ENCODE results near the gene TRIM5.
"Not testable (repeated sequence)": the region's sequence is repeated elsewhere in the genome, so short reads cannot be mapped to it uniquely, and the experiment has no call there.

Gene TRIM5

GRCh38 chr11:5688482-5688881, 3.6 kb upstream of the TRIM5 start:
- DNase-seq: no peak

- DNase-seq: no peak
Observed at GRCh38 chr11:5686426-5686825, 1.6 kb upstream of the TRIM5 start.

DNA sequence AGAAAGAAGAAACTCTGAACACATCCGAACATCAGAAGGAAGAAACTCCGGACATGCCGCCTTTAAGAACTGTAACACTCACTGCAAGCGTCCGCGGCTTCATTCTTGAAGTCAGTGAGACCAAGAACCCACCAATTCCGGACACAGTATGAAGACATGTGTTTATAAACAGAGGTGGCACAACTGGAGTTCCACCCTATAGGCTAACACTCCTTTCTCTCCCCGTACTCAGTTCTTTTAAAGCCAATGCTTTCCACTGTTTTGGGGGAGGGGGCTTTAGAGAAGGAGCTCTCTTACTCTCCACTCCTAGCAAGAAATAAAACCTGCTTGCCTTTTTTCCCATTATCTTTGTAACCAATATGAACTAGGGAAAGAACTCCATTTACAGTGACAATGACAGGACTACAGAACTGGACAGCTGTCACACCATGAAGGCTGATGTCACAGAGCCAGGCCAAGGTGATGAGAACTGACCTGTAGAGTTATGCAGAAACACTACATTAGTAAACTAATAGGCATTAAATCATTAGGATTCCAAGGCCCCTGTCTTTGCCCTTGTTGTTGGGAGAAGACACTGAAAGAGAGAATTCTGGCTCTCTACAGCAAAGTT, 733 bp downstream of the TRIM5 start:
- DNase-seq: no peak

DNA sequence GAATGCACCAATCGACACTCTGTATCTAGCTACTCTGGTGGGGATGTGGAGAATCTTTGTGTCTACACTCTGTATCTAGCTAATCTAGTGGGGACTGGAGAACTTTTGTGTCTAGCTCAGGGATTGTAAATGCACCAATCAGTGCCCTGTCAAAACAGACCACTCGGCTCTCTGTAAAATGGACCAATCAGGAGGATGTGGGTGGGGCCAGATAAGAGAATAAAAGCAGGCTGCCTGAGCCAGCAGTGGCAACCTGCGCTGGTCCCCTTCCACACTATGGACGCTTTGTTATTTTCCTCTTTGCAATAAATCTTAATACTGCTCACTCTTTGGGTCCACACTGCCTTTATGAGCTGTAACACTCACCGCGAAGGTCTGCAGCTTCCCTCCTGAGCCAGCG, 1.3 kb downstream of the TRIM5 start:
- not testable (repeated sequence) for DNase-seq

DNA sequence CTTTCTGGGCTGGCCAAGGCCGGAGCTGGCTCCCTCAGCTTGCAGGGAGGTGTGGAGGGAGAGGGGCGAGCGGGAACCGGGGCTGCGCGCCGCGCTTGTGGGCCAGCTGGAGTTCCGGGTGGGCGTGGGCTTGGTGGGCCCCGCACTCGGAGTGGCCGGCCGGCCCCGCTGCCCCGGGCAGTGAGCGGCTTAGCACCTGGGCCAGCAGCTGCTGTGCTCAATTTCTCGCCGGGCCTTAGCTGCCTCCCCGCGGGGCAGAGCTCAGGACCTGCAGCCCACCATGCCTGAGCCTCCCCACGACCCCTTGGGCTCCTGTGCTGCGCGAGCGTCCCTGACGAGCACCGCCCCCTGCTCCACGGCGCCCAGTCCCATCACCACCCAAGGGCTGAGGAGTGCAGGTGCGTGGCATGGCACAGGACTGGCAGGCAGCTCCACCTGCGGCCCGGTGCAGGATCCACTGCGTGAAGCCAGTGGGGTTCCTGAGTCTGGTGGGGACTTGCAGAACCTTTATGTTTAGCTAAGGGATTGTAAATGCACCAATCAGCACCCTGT, 1.9 kb downstream of the TRIM5 start:
- DNase-seq: not testable (repeated sequence)

GRCh38 chr11:5679811-5680210, 5.1 kb downstream of the TRIM5 start:
- DNase-seq: no peak

- no peak for DNase-seq
Observed at GRCh38 chr11:5674391-5674790, 10.5 kb downstream of the TRIM5 start.

DNA sequence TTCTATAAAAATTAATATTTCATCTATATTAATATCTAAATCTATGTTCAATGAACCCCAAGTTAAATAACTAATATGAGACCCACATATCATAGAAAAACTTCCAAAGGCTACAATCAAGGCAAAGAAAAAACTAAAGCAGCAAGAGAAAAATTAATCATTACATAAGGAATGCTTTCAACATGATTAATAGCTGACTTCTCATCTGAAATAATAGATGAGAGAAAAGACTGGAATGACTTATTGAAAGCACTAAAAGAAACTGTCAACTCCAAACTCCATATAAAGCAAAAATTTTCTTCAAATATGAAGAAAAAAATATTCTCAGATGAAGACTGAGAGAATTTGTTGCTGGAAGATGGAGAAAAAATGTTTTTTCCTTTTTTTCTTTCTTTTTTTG, 13.0 kb downstream of the TRIM5 start:
- no peak for DNase-seq

GRCh38 chr11:5666402-5666793, 18.5 kb downstream of the TRIM5 start:
- no peak for DNase-seq

DNA sequence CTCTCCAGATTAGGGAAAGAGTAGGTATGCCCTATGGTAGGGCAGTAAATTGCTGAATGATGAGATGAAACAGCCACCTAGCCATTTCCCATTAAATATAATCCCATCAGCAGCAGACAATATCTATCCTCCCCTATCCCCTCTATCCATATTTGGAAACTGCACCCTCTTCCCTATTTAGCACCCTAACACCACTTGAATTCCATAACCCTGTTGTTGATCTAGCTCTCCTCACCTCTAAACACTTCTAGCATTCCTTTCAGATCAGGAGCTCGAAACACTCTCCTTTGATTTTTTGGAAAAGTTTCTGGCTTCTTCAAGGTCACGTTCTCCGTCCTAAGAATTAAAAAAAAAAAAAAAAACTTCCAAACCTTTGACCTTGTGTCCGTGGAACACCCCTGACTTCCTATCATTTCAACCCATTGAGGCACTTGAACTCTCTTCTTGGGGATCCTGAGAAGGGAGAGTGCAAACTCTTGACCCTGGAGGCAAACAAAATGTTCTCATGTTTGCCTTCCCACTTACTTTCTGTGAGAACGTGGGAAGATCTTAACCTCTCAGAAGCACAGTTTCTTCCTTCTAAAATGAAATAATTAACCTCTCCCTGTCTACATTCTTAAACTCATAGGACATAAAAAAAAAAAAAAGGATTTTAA, 19.0 kb downstream of the TRIM5 start:
- DNase-seq: no peak

- DNase-seq: no peak
Observed at GRCh38 chr11:5665051-5665570, 19.8 kb downstream of the TRIM5 start.

DNA sequence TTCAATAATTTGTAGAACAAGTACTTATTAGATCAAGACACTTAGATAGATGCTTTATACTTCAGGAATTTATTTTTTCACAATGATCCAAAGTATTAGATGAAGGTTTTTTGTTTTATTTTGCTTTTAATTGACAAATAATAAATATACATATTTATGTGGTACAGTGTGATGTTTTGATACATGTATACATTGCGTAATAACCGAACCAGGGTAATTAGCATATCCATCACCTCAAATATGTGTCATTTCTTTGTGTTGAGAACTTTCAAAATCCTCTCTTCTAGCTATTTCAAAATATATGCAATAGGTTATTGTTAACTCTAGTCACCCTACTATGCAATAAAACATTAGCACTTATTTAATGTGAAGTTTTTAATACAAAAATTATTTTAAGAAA, 21.4 kb downstream of the TRIM5 start:
- no peak for DNase-seq

DNA sequence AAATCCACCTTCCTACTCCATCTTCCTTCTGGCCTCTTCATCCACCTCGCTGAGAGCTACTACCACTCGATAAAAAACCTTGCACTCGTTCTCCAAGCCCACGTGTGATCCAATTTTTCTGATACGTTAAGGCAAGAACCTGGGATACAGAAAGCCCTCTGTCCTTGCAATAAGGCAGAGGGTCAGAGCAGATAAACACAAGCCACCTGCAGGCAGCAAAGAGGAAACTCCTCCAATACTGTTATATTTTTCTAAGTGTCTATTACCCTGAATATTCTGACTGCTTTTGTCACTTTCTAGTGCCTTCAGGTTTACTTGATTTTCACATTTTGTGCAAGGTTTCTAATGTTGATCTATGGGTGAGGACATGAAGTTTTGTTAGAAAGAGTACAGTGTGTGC, 26.6 kb downstream of the TRIM5 start:
- DNase-seq: no peak

GRCh38 chr11:5656956-5657355, 27.9 kb downstream of the TRIM5 start:
- not testable (repeated sequence) for DNase-seq

DNA sequence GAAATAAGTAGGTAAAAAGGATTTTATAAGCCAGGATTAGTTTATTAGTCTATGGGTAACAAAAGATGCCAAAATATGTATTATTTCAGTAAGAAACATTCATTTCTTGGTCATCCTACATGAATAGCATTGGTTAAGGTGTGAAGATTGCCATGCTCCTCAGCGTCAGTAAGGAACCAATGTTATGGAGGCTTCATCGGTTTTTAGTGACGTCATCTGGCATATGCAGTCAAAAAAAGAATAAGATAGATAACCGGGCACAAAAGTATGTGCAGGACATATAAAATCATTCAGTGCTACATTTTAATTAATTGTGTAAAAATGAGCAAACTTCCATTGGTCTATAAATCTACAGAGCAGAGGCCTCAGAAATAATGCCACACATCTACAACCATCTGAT, 29.4 kb downstream of the TRIM5 start:
- DNase-seq: no peak

DNA sequence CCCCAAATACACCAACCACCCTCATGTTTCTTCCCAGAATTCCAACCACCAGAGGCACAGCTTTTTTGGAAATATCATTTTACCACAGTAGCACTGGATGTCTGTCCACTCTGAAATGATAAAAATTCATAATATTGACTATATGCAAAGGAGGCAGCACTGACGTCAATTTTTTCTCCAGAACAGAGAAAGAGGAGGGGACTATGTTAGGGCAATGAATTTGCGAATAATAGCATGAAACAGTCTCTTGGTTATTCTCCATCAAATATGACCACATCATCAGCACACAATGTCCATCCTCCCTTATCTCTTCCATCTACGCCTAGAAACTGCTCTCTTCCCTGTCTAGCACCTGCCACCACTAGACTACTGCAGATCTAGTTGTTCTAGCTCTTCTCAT, 38.7 kb downstream of the TRIM5 start:
- no peak for DNase-seq

GRCh38 chr11:5643585-5643984, 41.3 kb downstream of the TRIM5 start:
- DNase-seq: no peak

- DNase-seq: no peak
Observed at GRCh38 chr11:5639953-5640352, 44.9 kb downstream of the TRIM5 start.

DNA sequence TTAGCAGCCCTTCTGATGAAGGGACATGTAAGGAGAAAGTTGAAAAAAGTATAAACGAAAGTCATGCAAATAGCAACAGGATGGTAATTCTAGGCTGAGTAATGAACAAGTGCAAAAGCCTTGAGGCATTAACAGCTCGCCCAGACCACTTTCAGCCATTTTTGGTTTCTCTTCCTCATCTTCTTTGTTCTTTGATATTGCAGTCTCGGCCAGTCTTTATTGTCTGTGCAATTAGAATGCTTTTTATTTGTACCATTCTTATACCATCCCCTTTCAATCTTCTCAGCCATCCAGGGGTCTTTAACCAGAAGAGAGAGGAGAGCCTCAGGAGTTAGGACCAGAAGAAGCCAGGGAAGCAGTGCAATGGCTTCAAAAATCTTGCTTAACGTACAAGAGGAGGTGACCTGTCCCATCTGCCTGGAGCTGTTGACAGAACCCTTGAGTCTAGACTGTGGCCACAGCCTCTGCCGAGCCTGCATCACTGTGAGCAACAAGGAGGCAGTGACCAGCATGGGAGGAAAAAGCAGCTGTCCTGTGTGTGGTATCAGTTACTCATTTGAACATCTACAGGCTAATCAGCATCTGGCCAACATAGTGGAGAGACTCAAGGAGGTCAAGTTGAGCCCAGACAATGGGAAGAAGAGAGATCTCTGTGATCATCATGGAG, 52.8 kb downstream of the TRIM5 start:
- DNase-seq: no peak

GRCh38 chr11:5631417-5631816, 53.5 kb downstream of the TRIM5 start:
- no peak for DNase-seq

DNA sequence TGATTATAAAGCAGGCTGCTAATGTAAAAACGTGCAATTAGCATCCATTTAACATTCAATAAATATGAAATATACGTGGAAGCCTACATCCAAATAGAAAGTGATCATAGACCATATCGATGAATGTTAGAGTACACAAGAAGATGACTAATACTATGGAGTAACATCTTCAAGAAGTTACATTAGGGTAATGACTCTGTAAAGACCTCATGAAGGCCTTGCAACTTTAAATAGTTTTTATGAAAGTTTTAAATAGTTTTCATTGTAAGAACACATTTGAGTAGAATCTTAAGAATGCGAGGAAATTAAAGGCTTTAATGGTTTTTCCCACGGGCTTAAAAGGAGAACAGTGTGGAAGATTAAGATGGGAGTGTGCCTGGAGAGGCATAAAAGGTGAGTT, 58.7 kb downstream of the TRIM5 start:
- no peak for DNase-seq

DNA sequence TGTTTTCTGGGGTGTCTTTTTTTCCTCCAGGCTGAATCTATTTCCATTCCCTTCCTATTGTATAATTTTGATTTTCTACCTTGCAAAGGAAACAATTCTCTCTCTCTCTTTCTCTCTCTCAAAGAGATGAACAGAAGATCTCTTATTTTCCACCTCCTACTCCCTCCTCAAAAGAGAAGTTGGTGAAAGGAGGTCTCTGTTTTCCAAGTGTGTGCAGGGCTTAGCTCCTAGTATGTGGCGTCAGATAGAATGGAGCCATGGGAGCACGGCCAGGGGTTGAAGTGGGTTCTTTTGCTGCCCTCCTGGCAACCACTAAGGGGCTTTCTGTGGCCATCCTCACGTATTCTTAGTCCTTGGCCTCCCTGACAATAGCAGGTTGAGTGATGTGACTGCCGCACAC, 59.6 kb downstream of the TRIM5 start:
- no peak for DNase-seq

DNA sequence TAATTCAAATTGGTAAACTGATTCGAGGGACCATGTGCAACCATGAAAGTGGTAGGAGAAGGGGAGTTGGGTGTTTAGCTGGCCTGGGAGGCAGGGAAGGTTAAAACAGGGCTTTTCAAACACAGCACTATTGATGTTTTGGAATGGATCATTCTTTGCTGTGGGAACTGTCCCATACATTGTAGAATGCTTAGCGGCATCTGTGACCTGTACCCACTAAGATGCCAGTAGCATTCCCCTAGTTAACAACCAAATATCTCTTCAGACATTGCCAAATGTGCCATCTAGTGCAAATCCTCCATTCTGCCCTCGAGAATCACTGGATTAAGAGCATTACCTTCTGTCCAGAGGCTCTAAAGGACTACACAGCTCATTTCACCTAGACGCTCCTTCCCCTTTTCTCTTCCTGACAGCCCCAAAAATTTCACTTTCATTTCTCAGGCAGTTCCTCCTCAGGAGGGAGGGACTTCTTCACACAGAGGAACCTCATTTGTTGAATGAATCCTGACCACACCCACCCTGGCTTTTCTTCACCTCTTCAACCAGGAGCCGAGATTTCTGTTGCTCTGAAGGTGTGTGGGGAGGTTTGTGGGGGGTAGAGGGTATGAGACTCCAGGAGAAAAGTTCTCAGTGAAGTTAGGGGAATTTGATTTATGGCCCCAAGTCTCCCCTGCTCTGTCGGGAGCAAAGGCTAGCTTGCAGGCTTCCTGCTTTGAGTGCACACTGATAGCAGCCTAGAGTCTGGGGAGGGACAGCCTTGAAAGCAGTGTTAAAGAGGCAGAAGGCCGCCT, 60.2 kb downstream of the TRIM5 start, which contains the start of gene TRIM34:
TRIM34 (plus strand) TSS at position 513 of the 791 bp plus-strand sequence. CDS start 7,331 bp downstream, outside the sequence.
- DNase-seq: no peak

All from GOT3 (cell line).